ENCODE measurements around the gene KDM1B. TPM values are rescaled to one million over a fixed set of nuclear protein-coding genes. Genes with fewer than 3 reads are reported as not detected.
A peak's percentile ranks its signal among the peaks of the same experiment; 100 is the strongest.
"Not testable (repeated sequence)": the region's sequence is repeated elsewhere in the genome, so short reads cannot be mapped to it uniquely, and the experiment has no call there.

KDM1B gene
- polyA plus RNA-seq, 4 donors = 7.0 to 12.1 (median 9.6) TPM

DNA sequence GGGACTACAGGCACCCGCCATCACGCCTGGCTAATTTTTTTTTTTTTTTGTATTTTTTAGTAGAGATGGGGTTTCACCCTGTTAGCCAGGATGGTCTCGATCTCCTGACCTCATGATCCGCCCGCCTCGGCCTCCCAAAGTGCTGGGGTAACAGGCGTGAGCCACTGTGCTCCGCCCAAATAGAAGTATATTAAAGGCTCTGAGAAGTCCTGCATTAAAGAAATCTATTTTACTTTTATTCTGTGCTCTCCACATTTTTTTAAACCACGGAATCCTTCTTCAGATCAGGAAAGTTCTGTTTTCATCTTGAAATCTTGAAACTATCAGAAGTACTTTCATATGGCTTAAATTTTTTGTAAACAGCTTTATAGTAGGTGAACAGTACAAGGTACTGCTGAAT is 53.6 kb downstream of the KDM1B start:
- H3K9me3 ChIP-seq (ENCODE audit: control insufficient read depth in 2 of 2, insufficient read depth in 1 of 2, low read depth in 1 of 2, low read length in 1 of 2); H3K27me3 ChIP-seq (ENCODE audit: control insufficient read depth in 3 of 3, insufficient read depth in 3 of 3, low read length in 3 of 3); H3K27ac ChIP-seq (ENCODE audit: low read depth in 1 of 3, low read length in 2 of 3); DNase-seq; H3K4me3 ChIP-seq (ENCODE audit: low read depth in 1 of 3, low read length in 3 of 3); FAIRE-seq; H3K4me1 ChIP-seq (ENCODE audit: control insufficient read depth in 3 of 3, insufficient read depth in 2 of 3, low read depth in 1 of 3, low read length in 2 of 3): not testable (repeated sequence)
- peaks cover 2 to 30% (median 4%) of the 10 kb centered on the region in 3 donors for H3K36me3 ChIP-seq (ENCODE audit: control insufficient read depth in 3 of 3, insufficient read depth in 2 of 3, low read depth in 1 of 3, low read length in 3 of 3)
- 80 to 87% (median 87%) methylated on average over 6 to 9 of the region's 9 CpGs for WGBS, 3 donors

DNA sequence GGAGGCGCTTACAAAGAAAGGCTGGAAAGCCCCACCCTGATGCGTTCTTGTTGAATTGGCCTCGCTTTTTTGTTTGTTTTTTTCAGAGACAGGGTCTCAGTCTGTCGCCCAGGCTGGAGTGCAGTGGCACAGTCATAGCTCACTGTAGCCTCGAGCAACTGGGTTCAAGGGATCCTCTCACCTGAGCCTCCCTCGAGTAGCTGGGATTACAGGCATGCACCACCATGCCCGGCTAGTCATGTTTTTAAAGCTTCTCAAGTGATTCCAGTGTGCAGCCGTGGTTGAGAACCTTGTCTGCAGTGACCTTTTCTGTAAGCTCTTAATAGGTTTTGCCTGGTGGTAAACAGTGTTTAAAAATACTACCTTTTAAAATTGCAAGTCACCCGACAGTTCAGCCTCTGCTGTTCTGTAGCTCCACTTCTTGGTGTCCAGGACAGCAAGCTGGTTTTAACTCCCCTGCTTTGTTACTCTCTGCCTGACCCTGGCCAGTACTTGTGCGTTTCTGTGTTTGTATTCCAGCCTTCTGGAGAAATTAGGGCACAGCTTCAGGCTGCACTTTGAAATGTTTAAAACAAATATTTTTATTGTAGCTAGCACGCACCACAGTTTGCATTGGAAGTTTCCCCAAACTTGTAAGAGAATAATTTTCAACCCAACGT is 54.4 kb downstream of the KDM1B start:
- WGBS, 3 donors = 79 to 88% (median 86%) methylated on average over 12 of the region's 12 CpGs
- Histone ChIP-seq H3K4me3 (ENCODE audit: low read depth in 1 of 3, low read length in 3 of 3) (no peak overlapping the region), H3K36me3 (ENCODE audit: control insufficient read depth in 3 of 3, insufficient read depth in 2 of 3, low read depth in 1 of 3, low read length in 3 of 3) (peaks cover 2 to 29% (median 4%) of the 10 kb centered on the region in 3 donors), H3K4me1 (ENCODE audit: control insufficient read depth in 3 of 3, insufficient read depth in 2 of 3, low read depth in 1 of 3, low read length in 2 of 3) (peaks cover 0 to 2% (median 0%) of the 10 kb centered on the region in 3 donors), H3K27me3 (ENCODE audit: control insufficient read depth in 3 of 3, insufficient read depth in 3 of 3, low read length in 3 of 3) (no peaks in the 10 kb centered on the region), H3K27ac (ENCODE audit: low read depth in 1 of 3, low read length in 2 of 3) (no peak overlapping the region), H3K9me3 (ENCODE audit: control insufficient read depth in 2 of 2, insufficient read depth in 1 of 2, low read depth in 1 of 2, low read length in 1 of 2) (no peaks in the 10 kb centered on the region)
- FAIRE-seq (no peak), DNase-seq (no peak)

DNA sequence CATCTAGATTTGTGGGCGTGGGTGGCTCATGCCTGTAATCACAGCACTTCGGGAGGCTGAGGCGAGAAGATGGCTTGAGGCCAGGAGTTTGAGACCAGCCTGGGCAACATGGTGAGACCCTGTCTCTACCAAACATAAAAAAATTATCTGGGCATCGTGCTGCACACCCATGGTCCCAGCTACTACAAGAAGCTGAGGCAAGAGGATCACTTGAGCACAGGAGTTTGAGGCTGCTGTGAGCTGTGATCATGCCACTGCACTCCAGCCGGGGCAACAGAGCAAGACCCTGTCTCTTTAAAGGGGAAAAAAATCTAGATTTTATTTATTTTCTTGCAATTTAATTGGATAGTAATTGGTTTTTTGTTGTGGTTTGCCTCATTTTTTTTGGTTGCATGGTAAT is 55.5 kb downstream of the KDM1B start:
- Histone ChIP-seq H3K27ac (ENCODE audit: low read depth in 1 of 3, low read length in 2 of 3) (no peak overlapping the region), H3K36me3 (ENCODE audit: control insufficient read depth in 3 of 3, insufficient read depth in 2 of 3, low read depth in 1 of 3, low read length in 3 of 3) (peaks cover 4 to 32% (median 6%) of the 10 kb centered on the region in 3 donors), H3K27me3 (ENCODE audit: control insufficient read depth in 3 of 3, insufficient read depth in 3 of 3, low read length in 3 of 3) (no peaks in the 10 kb centered on the region), H3K4me1 (ENCODE audit: control insufficient read depth in 3 of 3, insufficient read depth in 2 of 3, low read depth in 1 of 3, low read length in 2 of 3) (peaks cover 0 to 2% (median 0%) of the 10 kb centered on the region in 3 donors), H3K9me3 (ENCODE audit: control insufficient read depth in 2 of 2, insufficient read depth in 1 of 2, low read depth in 1 of 2, low read length in 1 of 2) (no peaks in the 10 kb centered on the region), H3K4me3 (ENCODE audit: low read depth in 1 of 3, low read length in 3 of 3) (no peak overlapping the region)
- WGBS, 3 donors = 88 to 92% (median 90%) methylated on average over 5 of the region's 5 CpGs
- no peak for FAIRE-seq
- DNase-seq = no peak

DNA sequence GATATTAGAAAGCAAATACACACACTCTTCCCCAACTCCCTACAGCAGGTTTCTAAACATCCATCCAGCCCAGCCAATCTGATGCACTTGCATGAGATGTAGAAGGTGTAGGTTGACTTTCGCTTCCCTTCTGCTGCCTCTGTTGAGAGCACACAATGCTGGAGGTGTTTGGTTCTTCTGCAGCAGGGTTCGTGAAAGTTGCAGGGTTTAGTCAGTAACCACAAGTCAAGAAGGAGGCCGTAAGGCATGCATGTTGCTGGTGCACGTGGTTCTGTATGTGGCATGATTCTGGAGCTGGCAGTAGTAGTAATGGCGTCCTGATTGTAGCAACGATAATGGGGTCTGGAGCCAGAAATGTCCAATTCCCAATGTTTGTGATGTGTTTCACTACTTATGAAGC is 56.1 kb downstream of the KDM1B start:
- Histone ChIP-seq H3K4me1 (ENCODE audit: control insufficient read depth in 3 of 3, insufficient read depth in 2 of 3, low read depth in 1 of 3, low read length in 2 of 3) (peaks cover 0 to 2% (median 0%) of the 10 kb centered on the region in 3 donors), H3K27me3 (ENCODE audit: control insufficient read depth in 3 of 3, insufficient read depth in 3 of 3, low read length in 3 of 3) (no peaks in the 10 kb centered on the region), H3K36me3 (ENCODE audit: control insufficient read depth in 3 of 3, insufficient read depth in 2 of 3, low read depth in 1 of 3, low read length in 3 of 3) (peaks cover 4 to 29% (median 6%) of the 10 kb centered on the region in 3 donors), H3K4me3 (ENCODE audit: low read depth in 1 of 3, low read length in 3 of 3) (no peak overlapping the region), H3K27ac (ENCODE audit: low read depth in 1 of 3, low read length in 2 of 3) (no peak overlapping the region), H3K9me3 (ENCODE audit: control insufficient read depth in 2 of 2, insufficient read depth in 1 of 2, low read depth in 1 of 2, low read length in 1 of 2) (no peaks in the 10 kb centered on the region)
- FAIRE-seq (no peak), DNase-seq (peak in 1 of 2 donors; percentile 25)
- 75 to 87% (median 81%) methylated on average over 6 of the region's 6 CpGs for WGBS, 3 donors

GRCh38 chr6:18212231-18212630 is 57.0 kb downstream of the KDM1B start:
- no peaks in the 10 kb centered on the region for H3K9me3 ChIP-seq (ENCODE audit: control insufficient read depth in 2 of 2, insufficient read depth in 1 of 2, low read depth in 1 of 2, low read length in 1 of 2)
- no peak overlapping the region for H3K27ac ChIP-seq (ENCODE audit: low read depth in 1 of 3, low read length in 2 of 3)
- no peak overlapping the region for H3K4me3 ChIP-seq (ENCODE audit: low read depth in 1 of 3, low read length in 3 of 3)
- no peak for FAIRE-seq
- H3K36me3 ChIP-seq (ENCODE audit: control insufficient read depth in 3 of 3, insufficient read depth in 2 of 3, low read depth in 1 of 3, low read length in 3 of 3) = peaks cover 3 to 23% (median 10%) of the 10 kb centered on the region in 3 donors
- no peaks in the 10 kb centered on the region for H3K27me3 ChIP-seq (ENCODE audit: control insufficient read depth in 3 of 3, insufficient read depth in 3 of 3, low read length in 3 of 3)
- peaks cover 0 to 2% (median 0%) of the 10 kb centered on the region in 3 donors for H3K4me1 ChIP-seq (ENCODE audit: control insufficient read depth in 3 of 3, insufficient read depth in 2 of 3, low read depth in 1 of 3, low read length in 2 of 3)
- no peak for DNase-seq
- WGBS, 3 donors = 71 to 75% (median 71%) methylated on average over 4 of the region's 4 CpGs

DNA sequence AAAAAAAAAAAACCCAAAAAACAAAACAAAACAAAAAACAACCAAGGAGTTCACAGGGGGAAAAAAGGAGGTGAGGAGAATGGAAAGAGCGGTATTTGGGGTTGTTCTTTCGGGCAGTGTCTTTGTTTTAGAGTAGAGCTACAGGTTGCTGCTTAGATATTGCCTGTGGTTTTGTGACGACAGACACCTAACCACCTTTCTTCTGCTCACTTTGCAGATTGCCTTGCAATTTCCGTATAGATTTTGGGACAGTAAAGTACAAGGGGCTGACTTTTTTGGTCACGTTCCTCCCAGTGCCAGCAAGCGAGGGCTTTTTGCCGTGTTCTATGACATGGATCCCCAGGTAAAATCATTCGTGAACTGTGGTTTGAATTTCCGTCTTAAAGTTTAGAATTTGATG is 58.2 kb downstream of the KDM1B start:
- peaks cover 0 to 2% (median 0%) of the 10 kb centered on the region in 3 donors for H3K4me1 ChIP-seq (ENCODE audit: control insufficient read depth in 3 of 3, insufficient read depth in 2 of 3, low read depth in 1 of 3, low read length in 2 of 3)
- H3K27me3 ChIP-seq (ENCODE audit: control insufficient read depth in 3 of 3, insufficient read depth in 3 of 3, low read length in 3 of 3) = no peaks in the 10 kb centered on the region
- no peak for FAIRE-seq
- H3K27ac ChIP-seq (ENCODE audit: low read depth in 1 of 3, low read length in 2 of 3) = no peak overlapping the region
- H3K9me3 ChIP-seq (ENCODE audit: control insufficient read depth in 2 of 2, insufficient read depth in 1 of 2, low read depth in 1 of 2, low read length in 1 of 2) = no peaks in the 10 kb centered on the region
- DNase-seq = peak in 1 of 2 donors; percentile 37
- peaks cover 2 to 28% (median 10%) of the 10 kb centered on the region in 3 donors for H3K36me3 ChIP-seq (ENCODE audit: control insufficient read depth in 3 of 3, insufficient read depth in 2 of 3, low read depth in 1 of 3, low read length in 3 of 3)
- 76 to 87% (median 86%) methylated on average over 9 of the region's 9 CpGs for WGBS, 3 donors
- H3K4me3 ChIP-seq (ENCODE audit: low read depth in 1 of 3, low read length in 3 of 3) = no peak overlapping the region

- Histone ChIP-seq H3K4me1 (ENCODE audit: control insufficient read depth in 3 of 3, insufficient read depth in 2 of 3, low read depth in 1 of 3, low read length in 2 of 3) (peaks cover 0 to 2% (median 0%) of the 10 kb centered on the region in 3 donors), H3K27me3 (ENCODE audit: control insufficient read depth in 3 of 3, insufficient read depth in 3 of 3, low read length in 3 of 3) (no peaks in the 10 kb centered on the region), H3K27ac (ENCODE audit: low read depth in 1 of 3, low read length in 2 of 3) (no peak overlapping the region), H3K36me3 (ENCODE audit: control insufficient read depth in 3 of 3, insufficient read depth in 2 of 3, low read depth in 1 of 3, low read length in 3 of 3) (peaks cover 2 to 28% (median 10%) of the 10 kb centered on the region in 3 donors), H3K4me3 (ENCODE audit: low read depth in 1 of 3, low read length in 3 of 3) (no peak overlapping the region), H3K9me3 (ENCODE audit: control insufficient read depth in 2 of 2, insufficient read depth in 1 of 2, low read depth in 1 of 2, low read length in 1 of 2) (no peaks in the 10 kb centered on the region)
- DNase-seq = no peak
- WGBS, 3 donors = 54 to 75% (median 67%) methylated on average over 4 of the region's 4 CpGs
- no peak for FAIRE-seq
Measured at GRCh38 chr6:18214003-18214402, 58.8 kb downstream of the KDM1B start.

- Histone ChIP-seq H3K4me1 (ENCODE audit: control insufficient read depth in 3 of 3, insufficient read depth in 2 of 3, low read depth in 1 of 3, low read length in 2 of 3) (no peaks in the 10 kb centered on the region), H3K9me3 (ENCODE audit: control insufficient read depth in 2 of 2, insufficient read depth in 1 of 2, low read depth in 1 of 2, low read length in 1 of 2) (no peaks in the 10 kb centered on the region), H3K4me3 (ENCODE audit: low read depth in 1 of 3, low read length in 3 of 3) (no peak overlapping the region), H3K27me3 (ENCODE audit: control insufficient read depth in 3 of 3, insufficient read depth in 3 of 3, low read length in 3 of 3) (no peaks in the 10 kb centered on the region), H3K36me3 (ENCODE audit: control insufficient read depth in 3 of 3, insufficient read depth in 2 of 3, low read depth in 1 of 3, low read length in 3 of 3) (peaks cover 0 to 28% (median 8%) of the 10 kb centered on the region in 3 donors), H3K27ac (ENCODE audit: low read depth in 1 of 3, low read length in 2 of 3) (no peak overlapping the region)
- 70 to 85% (median 83%) methylated on average over 7 of the region's 7 CpGs for WGBS, 3 donors
- FAIRE-seq (no peak), DNase-seq (no peak)
Measured at GRCh38 chr6:18215436-18215835, 60.2 kb downstream of the KDM1B start.

DNA sequence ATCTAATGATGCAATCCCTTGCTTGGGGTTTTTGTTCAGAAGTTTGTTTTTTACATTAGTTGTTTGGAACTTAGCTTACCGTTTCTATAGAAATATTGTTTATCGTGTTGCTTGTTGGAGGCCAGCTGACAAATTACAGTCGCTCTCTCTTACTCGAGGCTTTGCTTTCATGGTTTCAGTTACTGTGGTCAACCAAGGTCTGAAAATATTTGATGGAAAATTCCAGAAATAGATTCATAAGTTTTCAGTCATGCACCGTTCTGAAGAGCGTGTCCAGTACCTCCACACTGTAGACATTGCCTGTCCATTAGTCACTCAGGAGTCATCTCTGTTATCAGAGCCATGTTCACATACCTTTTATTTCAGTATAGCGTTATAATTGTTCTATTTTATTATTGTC is 61.2 kb downstream of the KDM1B start:
- DNase-seq = no peak
- H3K4me1 ChIP-seq (ENCODE audit: control insufficient read depth in 3 of 3, insufficient read depth in 2 of 3, low read depth in 1 of 3, low read length in 2 of 3) = no peaks in the 10 kb centered on the region
- no peaks in the 10 kb centered on the region for H3K9me3 ChIP-seq (ENCODE audit: control insufficient read depth in 2 of 2, insufficient read depth in 1 of 2, low read depth in 1 of 2, low read length in 1 of 2)
- H3K27ac ChIP-seq (ENCODE audit: low read depth in 1 of 3, low read length in 2 of 3) = no peak overlapping the region
- H3K27me3 ChIP-seq (ENCODE audit: control insufficient read depth in 3 of 3, insufficient read depth in 3 of 3, low read length in 3 of 3) = no peaks in the 10 kb centered on the region
- peaks cover 0 to 26% (median 8%) of the 10 kb centered on the region in 3 donors for H3K36me3 ChIP-seq (ENCODE audit: control insufficient read depth in 3 of 3, insufficient read depth in 2 of 3, low read depth in 1 of 3, low read length in 3 of 3)
- 72 to 89% (median 81%) methylated on average over 7 of the region's 7 CpGs for WGBS, 3 donors
- no peak for FAIRE-seq
- no peak overlapping the region for H3K4me3 ChIP-seq (ENCODE audit: low read depth in 1 of 3, low read length in 3 of 3)

Data from small intestine (tissue), 7 donors.